ENCODE data around the gene MYO3B.

DNA sequence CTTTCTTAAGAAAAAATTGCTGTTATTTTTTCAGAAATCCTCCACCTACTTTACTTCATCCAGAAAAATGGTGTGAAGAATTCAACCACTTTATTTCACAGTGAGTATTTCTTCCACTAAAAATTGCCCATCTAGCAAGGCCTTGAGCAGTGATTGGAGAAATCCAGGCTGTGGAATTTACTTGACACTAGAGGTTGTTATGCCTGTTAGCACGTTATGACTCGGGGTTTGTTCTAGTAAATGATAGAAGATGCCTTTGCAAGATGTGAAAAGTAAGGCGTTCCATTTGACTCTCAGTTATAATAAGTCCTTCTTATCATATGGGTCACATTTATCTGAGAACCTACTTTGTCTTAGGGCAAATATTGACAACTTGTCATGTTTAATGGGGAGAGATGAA is 157.4 kb downstream of the MYO3B start:
- no peak for TF ChIP-seq POLR2A (IDR thresholded peaks at IDR 0.05)
- TF ChIP-seq, protein P1, sequence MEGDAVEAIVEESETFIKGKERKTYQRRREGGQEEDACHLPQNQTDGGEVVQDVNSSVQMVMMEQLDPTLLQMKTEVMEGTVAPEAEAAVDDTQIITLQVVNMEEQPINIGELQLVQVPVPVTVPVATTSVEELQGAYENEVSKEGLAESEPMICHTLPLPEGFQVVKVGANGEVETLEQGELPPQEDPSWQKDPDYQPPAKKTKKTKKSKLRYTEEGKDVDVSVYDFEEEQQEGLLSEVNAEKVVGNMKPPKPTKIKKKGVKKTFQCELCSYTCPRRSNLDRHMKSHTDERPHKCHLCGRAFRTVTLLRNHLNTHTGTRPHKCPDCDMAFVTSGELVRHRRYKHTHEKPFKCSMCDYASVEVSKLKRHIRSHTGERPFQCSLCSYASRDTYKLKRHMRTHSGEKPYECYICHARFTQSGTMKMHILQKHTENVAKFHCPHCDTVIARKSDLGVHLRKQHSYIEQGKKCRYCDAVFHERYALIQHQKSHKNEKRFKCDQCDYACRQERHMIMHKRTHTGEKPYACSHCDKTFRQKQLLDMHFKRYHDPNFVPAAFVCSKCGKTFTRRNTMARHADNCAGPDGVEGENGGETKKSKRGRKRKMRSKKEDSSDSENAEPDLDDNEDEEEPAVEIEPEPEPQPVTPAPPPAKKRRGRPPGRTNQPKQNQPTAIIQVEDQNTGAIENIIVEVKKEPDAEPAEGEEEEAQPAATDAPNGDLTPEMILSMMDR (IDR thresholded peaks at IDR 0.05), result no peak

All from body of pancreas (tissue), 4 donors.